GM19455 (cell line): ENCODE measurements around the gene AP1G2.

ENCODE experiments used
- ATAC-seq: cut with Tn5 transposase; IDR thresholded peaks from one replicate; pipeline ENCODE4 v1.9.1; 2021; ENCODE audit not compliant: unreplicated experiment

The AP1G2 gene

GRCh38 chr14:23559010-23559925, 8.3 kb downstream of the AP1G2 start:
- no peak for ATAC-seq

- ATAC-seq = no peak
Measured at GRCh38 chr14:23558346-23559009, 9.1 kb downstream of the AP1G2 start.

GRCh38 chr14:23557946-23558345, 9.6 kb downstream of the AP1G2 start:
- ATAC-seq = no peak

GRCh38 chr14:23557521-23557920, 10.1 kb downstream of the AP1G2 start:
- no peak for ATAC-seq

- ATAC-seq = no peak
Measured at GRCh38 chr14:23556700-23557440, 10.7 kb downstream of the AP1G2 start.

- peak; percentile 79 for ATAC-seq
Measured at GRCh38 chr14:23555882-23556699, 11.5 kb downstream of the AP1G2 start, which contains the start of gene THTPA. Gene THTPA (plus strand): TSS chr14:23556271. CDS start chr14:23556758, 487 bp downstream.

- ATAC-seq = peak; percentile 10
Measured at GRCh38 chr14:23555533-23555881, 12.1 kb downstream of the AP1G2 start.

GRCh38 chr14:23551266-23552028, 16.1 kb downstream of the AP1G2 start, which contains the start of gene ZFHX2:
Gene ZFHX2 (minus strand): TSS chr14:23551765. CDS start chr14:23535325, 16,440 bp downstream.
- ATAC-seq = peak; percentile 45

GRCh38 chr14:23550812-23551265, 16.8 kb downstream of the AP1G2 start:
- no peak for ATAC-seq

- no peak for ATAC-seq
Measured at GRCh38 chr14:23550131-23550811, 17.3 kb downstream of the AP1G2 start.

- no peak for ATAC-seq
Measured at GRCh38 chr14:23548351-23549318, 19.0 kb downstream of the AP1G2 start.

GRCh38 chr14:23547924-23548323, 19.7 kb downstream of the AP1G2 start:
- ATAC-seq = no peak

- no peak for ATAC-seq
Measured at GRCh38 chr14:23546450-23547035, 21.0 kb downstream of the AP1G2 start.

GRCh38 chr14:23545740-23546365, 21.7 kb downstream of the AP1G2 start:
- no peak for ATAC-seq

- no peak for ATAC-seq
Measured at GRCh38 chr14:23544511-23545447, 22.8 kb downstream of the AP1G2 start.

GRCh38 chr14:23543403-23543802, 24.2 kb downstream of the AP1G2 start:
- no peak for ATAC-seq
